HepG2 (cell line): ENCODE data around the gene RRAD. TPM values are rescaled to one million over a fixed set of nuclear protein-coding genes. Genes with fewer than 3 reads are reported as not detected.
A peak's percentile ranks its signal among the peaks of the same experiment; 100 is the strongest.

ENCODE experiments used
- MYNN ChIP-seq: sonication (generic); formaldehyde crosslinking; IDR thresholded peaks from 2 replicates; pipeline ENCODE4 v1.4.0; 2020; ENCODE audit warnings: mild to moderate bottlenecking, low read depth, missing genetic modification reagents
- RELA ChIP-seq: sonication (generic); formaldehyde crosslinking; IDR thresholded peaks from 2 replicates; pipeline ENCODE4 v1.4.0; 2020; ENCODE audit warnings: missing genetic modification reagents
- ZBED4 ChIP-seq: sonication (generic); formaldehyde crosslinking; IDR thresholded peaks from 2 replicates; pipeline ENCODE4 v1.4.0; 2020; ENCODE audit warnings: missing genetic modification reagents, borderline replicate concordance
- ZC3H13 ChIP-seq: sonication (generic); formaldehyde crosslinking; IDR thresholded peaks from 2 replicates; pipeline ENCODE4 v1.8.1; 2023; ENCODE audit warnings: mild to moderate bottlenecking, missing genetic modification reagents, moderate library complexity
- ZNF143 ChIP-seq: sonication (generic); formaldehyde crosslinking; IDR thresholded peaks from 2 replicates; pipeline ENCODE4 v1.4.0; 2020; ENCODE audit warnings: missing genetic modification reagents
- ZNF251 ChIP-seq: sonication (generic); formaldehyde crosslinking; IDR thresholded peaks from 2 replicates; pipeline ENCODE4 v1.9.0; 2021; ENCODE audit warnings: mild to moderate bottlenecking, missing genetic modification reagents
- ZNF33A ChIP-seq: sonication (generic); formaldehyde crosslinking; IDR thresholded peaks from 2 replicates; pipeline ENCODE4 v1.5.1; 2020; ENCODE audit warnings: missing genetic modification reagents, mild to moderate bottlenecking, moderate library complexity, borderline replicate concordance
- ZNF883 ChIP-seq: sonication (generic); formaldehyde crosslinking; IDR thresholded peaks from 2 replicates; pipeline ENCODE4 v1.5.1; 2020; ENCODE audit warnings: mild to moderate bottlenecking, missing genetic modification reagents; ENCODE audit errors: not compliant biosample characterization
- polyA plus RNA-seq, 8 experiments: library from polyadenylated mRNA; depleted of rRNA in 3 of 8; stranded (reverse) in 7 of 8; unstranded in 1 of 8; fragments of >200 nt; fragmentation: Illumina TruSeq in 4 of 8; extraction: Trizol in 4 of 8; gene quantifications; 2 replicates each; pipeline versions ENCODE4 v1.2.1 to v1.2.3, GENCODE V29; 2011 to 2016; ENCODE audit warnings: low read depth in 4 of 8, missing spikeins in 1 of 8, mixed read lengths in 1 of 8; ENCODE audit not compliant: insufficient read depth in 1 of 8
- total RNA-seq, 5 experiments: library from RNA; depleted of rRNA; stranded (reverse); fragments of >200 nt; fragmentation: Illumina TruSeq; extraction: Trizol; gene quantifications; 2 replicates each; pipeline ENCODE4 v1.2.3, GENCODE V29; 2016; ENCODE audit warnings: low read depth in 1 of 5
- TF ChIP-seq, protein P1 (sequence below): sonication (generic); formaldehyde crosslinking; IDR thresholded peaks from 2 replicates; pipeline ENCODE4 v1.4.0; 2020; ENCODE audit warnings: missing genetic modification reagents, borderline replicate concordance
- TF ChIP-seq, protein P2 (sequence below): sonication (generic); formaldehyde crosslinking; conservative IDR thresholded peaks from 2 replicates; pipeline ENCODE4 v1.8.0; 2022; ENCODE audit warnings: low read depth, missing genetic modification reagents
- TF ChIP-seq, protein P3 (sequence below): sonication (generic); formaldehyde crosslinking; conservative IDR thresholded peaks from 2 replicates; pipeline ENCODE4 v1.8.0; 2022; ENCODE audit warnings: missing genetic modification reagents

Gene RRAD
- total and polyA plus RNA-seq, 2 of the 13 experiments (the other 11 are each of a cell fraction or from before 2014, with no cell fraction given): 0.80 to 1.1 TPM

DNA sequence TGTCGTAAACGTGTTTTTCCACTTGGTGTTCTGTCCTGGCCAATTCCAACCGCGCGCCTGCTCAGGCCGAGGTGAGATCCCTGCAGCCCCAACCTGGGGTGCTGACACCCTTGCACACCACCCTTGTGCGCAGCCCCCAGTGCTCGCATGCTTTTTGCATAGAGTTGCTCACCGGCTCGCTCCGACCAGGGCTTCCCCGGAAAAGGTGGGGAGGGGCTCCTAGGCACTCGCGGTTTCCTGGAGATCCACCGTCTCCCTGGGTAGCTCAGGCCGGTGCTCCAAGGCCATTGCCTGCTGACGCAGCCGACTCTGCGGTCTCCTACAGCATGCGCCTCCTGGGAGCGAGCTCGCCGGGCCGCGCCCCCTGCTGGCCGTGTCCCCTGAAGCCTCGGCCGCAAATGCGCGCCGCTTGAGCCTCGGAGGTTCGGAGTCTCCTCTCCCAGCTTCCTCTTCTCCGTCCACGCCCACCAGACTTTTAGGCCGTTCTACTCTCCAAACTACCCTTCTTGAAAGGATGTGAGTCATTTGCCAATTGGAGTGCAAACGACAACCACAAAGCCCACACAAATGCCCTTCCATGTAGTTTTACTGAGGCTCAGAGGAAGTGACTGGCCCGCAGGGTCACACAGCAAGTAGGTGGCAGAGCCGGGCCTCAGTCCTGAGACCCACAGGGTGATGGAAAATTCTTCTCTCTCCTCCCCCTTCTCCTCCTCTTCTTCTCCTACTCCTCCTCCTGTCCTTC, 52.2 kb downstream of the RRAD start (continued):
- TF ChIP-seq ZBED4 (CRISPR knock-in tag): peak; percentile 98
- TF ChIP-seq ZNF143 (CRISPR knock-in tag): peak; percentile 73
- no peak for TF ChIP-seq ZNF33A (CRISPR knock-in tag)
- no peak for TF ChIP-seq ZNF883
- TF ChIP-seq, protein P1, sequence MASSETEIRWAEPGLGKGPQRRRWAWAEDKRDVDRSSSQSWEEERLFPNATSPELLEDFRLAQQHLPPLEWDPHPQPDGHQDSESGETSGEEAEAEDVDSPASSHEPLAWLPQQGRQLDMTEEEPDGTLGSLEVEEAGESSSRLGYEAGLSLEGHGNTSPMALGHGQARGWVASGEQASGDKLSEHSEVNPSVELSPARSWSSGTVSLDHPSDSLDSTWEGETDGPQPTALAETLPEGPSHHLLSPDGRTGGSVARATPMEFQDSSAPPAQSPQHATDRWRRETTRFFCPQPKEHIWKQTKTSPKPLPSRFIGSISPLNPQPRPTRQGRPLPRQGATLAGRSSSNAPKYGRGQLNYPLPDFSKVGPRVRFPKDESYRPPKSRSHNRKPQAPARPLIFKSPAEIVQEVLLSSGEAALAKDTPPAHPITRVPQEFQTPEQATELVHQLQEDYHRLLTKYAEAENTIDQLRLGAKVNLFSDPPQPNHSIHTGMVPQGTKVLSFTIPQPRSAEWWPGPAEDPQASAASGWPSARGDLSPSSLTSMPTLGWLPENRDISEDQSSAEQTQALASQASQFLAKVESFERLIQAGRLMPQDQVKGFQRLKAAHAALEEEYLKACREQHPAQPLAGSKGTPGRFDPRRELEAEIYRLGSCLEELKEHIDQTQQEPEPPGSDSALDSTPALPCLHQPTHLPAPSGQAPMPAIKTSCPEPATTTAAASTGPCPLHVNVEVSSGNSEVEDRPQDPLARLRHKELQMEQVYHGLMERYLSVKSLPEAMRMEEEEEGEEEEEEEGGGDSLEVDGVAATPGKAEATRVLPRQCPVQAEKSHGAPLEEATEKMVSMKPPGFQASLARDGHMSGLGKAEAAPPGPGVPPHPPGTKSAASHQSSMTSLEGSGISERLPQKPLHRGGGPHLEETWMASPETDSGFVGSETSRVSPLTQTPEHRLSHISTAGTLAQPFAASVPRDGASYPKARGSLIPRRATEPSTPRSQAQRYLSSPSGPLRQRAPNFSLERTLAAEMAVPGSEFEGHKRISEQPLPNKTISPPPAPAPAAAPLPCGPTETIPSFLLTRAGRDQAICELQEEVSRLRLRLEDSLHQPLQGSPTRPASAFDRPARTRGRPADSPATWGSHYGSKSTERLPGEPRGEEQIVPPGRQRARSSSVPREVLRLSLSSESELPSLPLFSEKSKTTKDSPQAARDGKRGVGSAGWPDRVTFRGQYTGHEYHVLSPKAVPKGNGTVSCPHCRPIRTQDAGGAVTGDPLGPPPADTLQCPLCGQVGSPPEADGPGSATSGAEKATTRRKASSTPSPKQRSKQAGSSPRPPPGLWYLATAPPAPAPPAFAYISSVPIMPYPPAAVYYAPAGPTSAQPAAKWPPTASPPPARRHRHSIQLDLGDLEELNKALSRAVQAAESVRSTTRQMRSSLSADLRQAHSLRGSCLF (CRISPR knock-in tag): no peak
- TF ChIP-seq RELA (CRISPR knock-in tag): no peak
- TF ChIP-seq, protein P2, sequence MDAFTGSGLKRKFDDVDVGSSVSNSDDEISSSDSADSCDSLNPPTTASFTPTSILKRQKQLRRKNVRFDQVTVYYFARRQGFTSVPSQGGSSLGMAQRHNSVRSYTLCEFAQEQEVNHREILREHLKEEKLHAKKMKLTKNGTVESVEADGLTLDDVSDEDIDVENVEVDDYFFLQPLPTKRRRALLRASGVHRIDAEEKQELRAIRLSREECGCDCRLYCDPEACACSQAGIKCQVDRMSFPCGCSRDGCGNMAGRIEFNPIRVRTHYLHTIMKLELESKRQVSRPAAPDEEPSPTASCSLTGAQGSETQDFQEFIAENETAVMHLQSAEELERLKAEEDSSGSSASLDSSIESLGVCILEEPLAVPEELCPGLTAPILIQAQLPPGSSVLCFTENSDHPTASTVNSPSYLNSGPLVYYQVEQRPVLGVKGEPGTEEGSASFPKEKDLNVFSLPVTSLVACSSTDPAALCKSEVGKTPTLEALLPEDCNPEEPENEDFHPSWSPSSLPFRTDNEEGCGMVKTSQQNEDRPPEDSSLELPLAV (CRISPR knock-in tag): no peak
- TF ChIP-seq, protein P3, sequence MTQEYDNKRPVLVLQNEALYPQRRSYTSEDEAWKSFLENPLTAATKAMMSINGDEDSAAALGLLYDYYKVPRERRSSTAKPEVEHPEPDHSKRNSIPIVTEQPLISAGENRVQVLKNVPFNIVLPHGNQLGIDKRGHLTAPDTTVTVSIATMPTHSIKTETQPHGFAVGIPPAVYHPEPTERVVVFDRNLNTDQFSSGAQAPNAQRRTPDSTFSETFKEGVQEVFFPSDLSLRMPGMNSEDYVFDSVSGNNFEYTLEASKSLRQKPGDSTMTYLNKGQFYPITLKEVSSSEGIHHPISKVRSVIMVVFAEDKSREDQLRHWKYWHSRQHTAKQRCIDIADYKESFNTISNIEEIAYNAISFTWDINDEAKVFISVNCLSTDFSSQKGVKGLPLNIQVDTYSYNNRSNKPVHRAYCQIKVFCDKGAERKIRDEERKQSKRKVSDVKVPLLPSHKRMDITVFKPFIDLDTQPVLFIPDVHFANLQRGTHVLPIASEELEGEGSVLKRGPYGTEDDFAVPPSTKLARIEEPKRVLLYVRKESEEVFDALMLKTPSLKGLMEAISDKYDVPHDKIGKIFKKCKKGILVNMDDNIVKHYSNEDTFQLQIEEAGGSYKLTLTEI: no peak
- peak; percentile 57; the same call in 1 of the 2 replicates for TF ChIP-seq ZC3H13 (CRISPR knock-in tag)
- 0 out of 2 replicates have a peak, but pooled peaks have one; percentile 14 for TF ChIP-seq ZNF251
- TF ChIP-seq MYNN (CRISPR knock-in tag): no peak
